GM23248 (cell line): ENCODE results near the gene INO80.

Experiments used
- EZH2 ChIP-seq: fragments of 200-600 bp; sonication (generic); IDR thresholded peaks from 2 replicates; pipeline ENCODE4 v1.6.1; 2018; ENCODE audit warnings: antibody characterized with exemption, mild to moderate bottlenecking; ENCODE audit not compliant: insufficient read depth, poor library complexity, severe bottlenecking
- EZH2phosphoT487 ChIP-seq: fragments of 200-600 bp; sonication (generic); IDR thresholded peaks from 2 replicates; pipeline ENCODE4 v1.6.1; 2018; ENCODE audit warnings: antibody characterized with exemption, moderate library complexity, mild to moderate bottlenecking, low read depth; ENCODE audit not compliant: insufficient read depth

- no peak for TF ChIP-seq EZH2phosphoT487
- no peak for TF ChIP-seq EZH2
These were observed 127.9 kb downstream of the INO80 start for GRCh38 chr15:40988156-40988555.
